Epithelial cell of esophagus (primary cell): Measurements from ENCODE around the gene PCSK6.

Experiments used
- DNase-seq: peaks from one replicate; pipeline ENCODE4 v3.0.0; 2010; ENCODE audit warnings: low read depth
- H3K4me3 ChIP-seq: 2 replicates; pipeline ENCODE4 v1.5.1; 2011; ENCODE audit warnings: mild to moderate bottlenecking, low read length, control low read depth
- TF ChIP-seq, protein P1 (sequence below): IDR thresholded peaks from 2 replicates; pipeline ENCODE4 v1.5.1; 2011; ENCODE audit warnings: low read depth, mild to moderate bottlenecking, low read length, control low read depth, inconsistent platforms; ENCODE audit not compliant: insufficient read depth; ENCODE audit errors: missing control alignments

The PCSK6 gene

GRCh38 chr15:101488300-101489164, 975 bp downstream of the PCSK6 start:
- H3K4me3 ChIP-seq, result peak overlapping the region; percentile 25
- no peak for DNase-seq
- TF ChIP-seq, protein P1, sequence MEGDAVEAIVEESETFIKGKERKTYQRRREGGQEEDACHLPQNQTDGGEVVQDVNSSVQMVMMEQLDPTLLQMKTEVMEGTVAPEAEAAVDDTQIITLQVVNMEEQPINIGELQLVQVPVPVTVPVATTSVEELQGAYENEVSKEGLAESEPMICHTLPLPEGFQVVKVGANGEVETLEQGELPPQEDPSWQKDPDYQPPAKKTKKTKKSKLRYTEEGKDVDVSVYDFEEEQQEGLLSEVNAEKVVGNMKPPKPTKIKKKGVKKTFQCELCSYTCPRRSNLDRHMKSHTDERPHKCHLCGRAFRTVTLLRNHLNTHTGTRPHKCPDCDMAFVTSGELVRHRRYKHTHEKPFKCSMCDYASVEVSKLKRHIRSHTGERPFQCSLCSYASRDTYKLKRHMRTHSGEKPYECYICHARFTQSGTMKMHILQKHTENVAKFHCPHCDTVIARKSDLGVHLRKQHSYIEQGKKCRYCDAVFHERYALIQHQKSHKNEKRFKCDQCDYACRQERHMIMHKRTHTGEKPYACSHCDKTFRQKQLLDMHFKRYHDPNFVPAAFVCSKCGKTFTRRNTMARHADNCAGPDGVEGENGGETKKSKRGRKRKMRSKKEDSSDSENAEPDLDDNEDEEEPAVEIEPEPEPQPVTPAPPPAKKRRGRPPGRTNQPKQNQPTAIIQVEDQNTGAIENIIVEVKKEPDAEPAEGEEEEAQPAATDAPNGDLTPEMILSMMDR, result no peak

DNA sequence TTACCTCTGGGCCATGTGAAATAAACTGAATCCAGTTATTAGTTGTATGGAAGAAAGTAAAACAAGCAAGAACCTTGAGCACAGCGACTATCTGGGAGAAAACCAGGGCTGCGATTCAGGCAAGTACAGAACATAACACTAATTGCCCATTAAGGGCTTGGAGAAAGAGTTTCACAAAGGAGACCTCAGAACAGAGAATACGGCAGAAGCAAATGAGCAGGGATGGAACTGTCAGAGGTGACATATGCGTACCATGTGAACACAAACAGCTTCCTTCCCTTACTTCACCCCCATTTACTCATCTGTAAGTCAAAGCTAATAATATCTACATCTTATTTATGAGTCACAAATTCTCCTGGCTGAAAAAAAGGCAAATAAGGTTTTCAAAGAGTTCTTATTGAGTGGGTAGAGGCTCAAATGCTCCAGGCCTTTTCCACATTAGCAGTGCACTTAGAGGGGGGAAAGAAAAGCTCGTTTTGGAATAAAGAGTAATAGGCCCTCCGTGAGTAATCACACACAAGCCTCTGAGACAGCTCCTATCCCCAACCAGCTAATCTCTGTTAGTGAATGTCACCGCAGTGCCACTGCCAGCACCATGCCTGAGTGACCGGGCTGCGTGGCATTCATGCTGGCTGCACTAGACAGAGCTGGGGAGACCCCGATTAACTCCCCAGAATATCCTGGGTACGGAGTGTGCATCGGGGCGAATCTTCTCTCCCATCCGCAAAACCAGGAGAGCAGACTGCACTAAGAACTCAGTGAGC, 2.6 kb downstream of the PCSK6 start:
- TF ChIP-seq, protein P1, result no peak
- DNase-seq, result peak; percentile 23
- no peak overlapping the region for H3K4me3 ChIP-seq

DNA sequence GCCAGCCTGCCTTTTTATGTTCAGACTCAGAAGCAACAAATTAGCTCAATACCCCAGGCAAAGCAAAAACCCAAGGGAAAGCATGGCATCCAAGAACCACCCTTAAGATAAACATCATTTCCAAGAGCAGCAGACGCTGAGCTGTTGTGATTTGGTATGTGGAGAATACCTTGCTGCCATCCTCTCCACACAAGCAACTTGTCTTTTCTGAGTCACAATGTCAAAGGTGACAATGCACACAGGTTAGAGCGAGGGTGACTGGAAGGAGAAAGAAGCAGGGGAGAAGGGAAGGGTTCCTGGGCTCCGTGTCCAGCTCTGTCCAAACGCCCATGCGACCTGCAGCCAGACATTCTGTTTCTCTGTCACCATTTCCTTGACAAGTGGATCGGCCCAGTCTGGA, 6.0 kb downstream of the PCSK6 start:
- DNase-seq, result no peak
- no peak overlapping the region for H3K4me3 ChIP-seq
- TF ChIP-seq, protein P1, result no peak

DNA sequence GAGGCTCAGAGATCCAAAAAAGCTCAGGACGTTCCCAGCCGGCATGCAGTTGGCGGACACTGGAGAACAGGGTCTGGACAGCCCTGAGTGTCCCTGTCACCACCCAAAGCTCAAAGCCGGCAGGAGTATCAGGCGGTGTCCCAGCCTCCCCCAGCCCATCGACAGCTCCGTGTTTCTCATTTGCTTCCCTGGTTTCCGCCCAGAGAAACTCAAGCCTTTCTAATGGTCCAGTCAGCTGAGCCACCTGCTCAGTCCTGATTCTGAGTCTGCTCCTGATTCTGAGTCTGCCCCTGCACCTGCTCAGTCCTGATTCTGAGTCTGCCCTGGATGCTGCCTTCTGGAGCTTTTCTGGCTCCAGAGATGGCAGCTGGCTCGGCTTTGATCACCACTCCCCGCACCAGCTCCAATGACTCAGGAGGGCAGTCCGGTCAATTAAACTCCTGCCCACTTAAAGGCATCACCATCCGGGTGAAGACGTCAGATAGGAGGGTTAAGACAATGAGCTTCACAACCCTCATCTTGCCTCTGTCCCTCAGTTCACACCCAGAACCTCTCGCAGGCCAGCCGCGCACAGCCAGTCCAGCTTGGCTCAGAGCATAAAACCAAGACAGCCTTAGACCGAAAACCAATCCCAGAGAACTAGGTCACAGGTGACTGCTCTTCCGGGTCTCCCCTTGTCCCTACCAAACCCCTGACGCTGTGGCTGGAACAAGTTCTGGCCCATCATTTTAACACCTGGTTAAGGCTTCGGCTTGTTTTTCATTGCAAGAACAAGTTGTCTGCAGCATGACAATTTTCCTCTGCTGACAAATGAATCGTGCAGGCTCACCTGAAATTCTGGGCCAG, 6.8 kb downstream of the PCSK6 start:
- TF ChIP-seq, protein P1, result no peak
- no peak overlapping the region for H3K4me3 ChIP-seq
- peak; percentile 62 for DNase-seq

DNA sequence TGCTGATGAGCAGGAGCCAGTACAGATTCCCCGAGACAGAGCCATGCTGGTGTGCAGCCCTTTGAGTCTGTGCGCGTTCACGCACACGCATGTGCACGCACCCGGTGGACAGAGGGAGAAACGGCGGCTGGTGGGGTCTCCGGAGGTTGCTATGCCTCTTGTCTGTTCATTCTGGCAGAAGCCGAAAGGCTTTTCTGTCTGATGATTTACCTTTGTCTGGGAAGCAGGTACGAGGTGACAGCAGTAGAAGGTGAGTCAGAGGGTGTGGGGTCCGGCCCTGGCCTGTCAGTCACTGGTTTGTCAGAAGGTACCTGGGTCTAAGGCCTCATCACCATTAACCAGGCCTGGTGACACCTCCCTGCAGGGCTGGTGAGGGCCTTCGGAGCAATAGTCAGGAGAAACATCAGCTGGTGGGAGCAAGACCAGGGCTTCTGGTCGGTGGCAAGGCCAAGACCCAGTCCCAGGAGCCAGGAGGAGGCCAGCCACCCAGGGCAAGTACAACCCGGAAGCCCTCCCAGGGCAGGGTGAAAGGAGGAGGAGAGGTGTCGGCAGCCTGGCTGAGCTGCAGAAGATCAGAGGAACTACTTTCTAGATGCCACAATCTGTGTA, 7.5 kb downstream of the PCSK6 start:
- H3K4me3 ChIP-seq, result no peak overlapping the region
- TF ChIP-seq, protein P1, result no peak
- DNase-seq, result peak; percentile 52

- TF ChIP-seq, protein P1, result no peak
- no peak for DNase-seq
- H3K4me3 ChIP-seq, result no peak overlapping the region
Observed at GRCh38 chr15:101481381-101481705, 8.2 kb downstream of the PCSK6 start.
